GM19468 (cell line): Measurements from ENCODE around the gene ZNF90.
"Not testable (repeated sequence)": the region's sequence is repeated elsewhere in the genome, so short reads cannot be mapped to it uniquely, and the experiment has no call there.

Experiments
- ATAC-seq: cut with Tn5 transposase; IDR thresholded peaks from one replicate; pipeline ENCODE4 v1.9.1; 2021; ENCODE audit warnings: mild to moderate bottlenecking, moderate library complexity, moderate number of reproducible peaks; ENCODE audit not compliant: unreplicated experiment; ENCODE audit errors: extremely low read depth

The ZNF90 gene

GRCh38 chr19:20102097-20102496 is 24.3 kb downstream of the ZNF90 start:
- ATAC-seq, result no peak

GRCh38 chr19:20103091-20103740 is 25.4 kb downstream of the ZNF90 start:
- ATAC-seq, result no peak

GRCh38 chr19:20107301-20107700 is 29.5 kb downstream of the ZNF90 start:
- ATAC-seq, result no peak

- ATAC-seq, result not testable (repeated sequence)
Observed at GRCh38 chr19:20118064-20118839, 40.5 kb downstream of the ZNF90 start.

- no peak for ATAC-seq
Observed at GRCh38 chr19:20124879-20125278, 47.1 kb downstream of the ZNF90 start.

GRCh38 chr19:20132933-20133332 is 55.1 kb downstream of the ZNF90 start:
- not testable (repeated sequence) for ATAC-seq

GRCh38 chr19:20137714-20138113 is 59.9 kb downstream of the ZNF90 start:
- ATAC-seq, result not testable (repeated sequence)

GRCh38 chr19:20151617-20152145 is 73.9 kb downstream of the ZNF90 start:
- ATAC-seq, result no peak

- not testable (repeated sequence) for ATAC-seq
Observed at GRCh38 chr19:20152506-20152905, 74.7 kb downstream of the ZNF90 start.

- no peak for ATAC-seq
Observed at GRCh38 chr19:20153281-20153680, 75.5 kb downstream of the ZNF90 start.

GRCh38 chr19:20154636-20155035 is 76.8 kb downstream of the ZNF90 start:
- no peak for ATAC-seq

- ATAC-seq, result no peak
Observed at GRCh38 chr19:20162821-20163220, 85.0 kb downstream of the ZNF90 start.

GRCh38 chr19:20164456-20164855 is 86.7 kb downstream of the ZNF90 start:
- no peak for ATAC-seq

GRCh38 chr19:20165971-20166592 is 88.3 kb downstream of the ZNF90 start:
- ATAC-seq, result no peak

- ATAC-seq, result peak; percentile 84
Observed at GRCh38 chr19:20167020-20167644, 89.3 kb downstream of the ZNF90 start, which contains the start of gene ZNF486. TSS of gene ZNF486 (plus strand) at chr19:20167214. CDS start at chr19:20167331, 117 bp downstream.

- ATAC-seq, result no peak
Observed at GRCh38 chr19:20167651-20168122, 89.9 kb downstream of the ZNF90 start.
